ENCODE results near the gene ZCRB1. TPM values are rescaled to one million over a fixed set of nuclear protein-coding genes. Genes with fewer than 3 reads are reported as not detected.

The ZCRB1 gene
- total RNA-seq, 4 donors from 2014 or later, result 24.4 to 42.4 (median 35.0) TPM

GRCh38 chr12:42365486-42365885 lies 39.6 kb upstream of the ZCRB1 start:
- no peak for ATAC-seq
- in situ Hi-C loops (cut with MboI; ENCODE audit: low sequenced_read_pairs in 4 of 4), result no loop called here

GRCh38 chr12:42364692-42365091 lies 38.8 kb upstream of the ZCRB1 start:
- DNase-seq (no peak), ATAC-seq (no peak)
- in situ Hi-C loops (cut with MboI; ENCODE audit: low sequenced_read_pairs in 4 of 4) (no loop called here), intact Hi-C loops (cut with DNase I; ENCODE audit: low total_unique reads) (no loop called here)
- no peaks in the 10 kb centered on the region for H3K27me3 ChIP-seq
- no peak overlapping the region for H3K4me3 ChIP-seq
- H3K9me3 ChIP-seq, result no peaks in the 10 kb centered on the region
- peaks cover 0 to 9% of the 10 kb centered on the region in 2 donors for H3K4me1 ChIP-seq
- no peaks in the 10 kb centered on the region for H3K36me3 ChIP-seq
- TF ChIP-seq CTCF (IDR thresholded peaks at IDR 0.05 in 4 of 5, conservative IDR thresholded peaks at IDR 0.05 in 1 of 5), result no peak
- no peak for TF ChIP-seq POLR2A (IDR thresholded peaks at IDR 0.05)
- H3K27ac ChIP-seq, result no peak overlapping the region

More at GRCh38 chr12:42365486-42365885, 39.6 kb upstream of the ZCRB1 start:
- H3K4me3 ChIP-seq, result no peak overlapping the region
- H3K27me3 ChIP-seq, result no peaks in the 10 kb centered on the region
- H3K27ac ChIP-seq, result no peak overlapping the region
- DNase-seq, result no peak
- no peaks in the 10 kb centered on the region for H3K9me3 ChIP-seq
- H3K4me1 ChIP-seq, result peaks cover 0 to 9% of the 10 kb centered on the region in 2 donors
- no peak for TF ChIP-seq CTCF (IDR thresholded peaks at IDR 0.05 in 4 of 5, conservative IDR thresholded peaks at IDR 0.05 in 1 of 5)
- TF ChIP-seq POLR2A (IDR thresholded peaks at IDR 0.05), result no peak
- intact Hi-C loops (cut with DNase I; ENCODE audit: low total_unique reads), result no loop called here
- no peaks in the 10 kb centered on the region for H3K36me3 ChIP-seq

GRCh38 chr12:42362647-42363260 lies 36.9 kb upstream of the ZCRB1 start:
- Histone ChIP-seq H3K27ac (no peak overlapping the region), H3K9me3 (no peaks in the 10 kb centered on the region), H3K27me3 (no peaks in the 10 kb centered on the region), H3K36me3 (no peaks in the 10 kb centered on the region), H3K4me1 (peaks cover 0 to 9% of the 10 kb centered on the region in 2 donors), H3K4me3 (no peak overlapping the region)
- intact Hi-C loops (cut with DNase I; ENCODE audit: low total_unique reads) (no loop called here), in situ Hi-C loops (cut with MboI; ENCODE audit: low sequenced_read_pairs in 4 of 4) (no loop called here)
- DNase-seq (no peak), ATAC-seq (no peak)
- no peak for TF ChIP-seq POLR2A (IDR thresholded peaks at IDR 0.05)
- no peak for TF ChIP-seq CTCF (IDR thresholded peaks at IDR 0.05 in 4 of 5, conservative IDR thresholded peaks at IDR 0.05 in 1 of 5)

GRCh38 chr12:42361909-42362646 lies 36.2 kb upstream of the ZCRB1 start:
- Histone ChIP-seq H3K9me3 (no peaks in the 10 kb centered on the region), H3K27me3 (no peaks in the 10 kb centered on the region), H3K4me1 (peaks cover 0 to 9% of the 10 kb centered on the region in 2 donors), H3K36me3 (no peaks in the 10 kb centered on the region), H3K27ac (no peak overlapping the region), H3K4me3 (no peak overlapping the region)
- DNase-seq (no peak), ATAC-seq (no peak)
- TF ChIP-seq POLR2A (IDR thresholded peaks at IDR 0.05), result no peak
- no peak for TF ChIP-seq CTCF (IDR thresholded peaks at IDR 0.05 in 4 of 5, conservative IDR thresholded peaks at IDR 0.05 in 1 of 5)
- intact Hi-C loops (cut with DNase I; ENCODE audit: low total_unique reads), result no loop called here
- in situ Hi-C loops (cut with MboI; ENCODE audit: low sequenced_read_pairs in 4 of 4), result no loop called here
